Tibial nerve (tissue), 4 donors: ENCODE measurements around the gene SLF2. TPM values are rescaled to one million over a fixed set of nuclear protein-coding genes. Genes with fewer than 3 reads are reported as not detected.

Experiments used
- DNase-seq, 2 donors: peaks; one replicate each; pipeline ENCODE4 v3.0.0-alpha.2; 2019; ENCODE audit warnings: low spot score in 2 of 2
- H3K27ac ChIP-seq, 4 donors: fragments of 200-600 bp; sonication (generic) in 3 of 4; one replicate each; pipeline ENCODE4 v1.5.1; 2017 to 2019; ENCODE audit warnings: mild to moderate bottlenecking in 1 of 4
- H3K27me3 ChIP-seq, 2 donors: fragments of 200-600 bp; sonication (generic) in 1 of 2; one replicate each; pipeline versions ENCODE4 v1.5.1 to v1.6.0; 2017 to 2019
- H3K36me3 ChIP-seq, 3 donors: fragments of 200-600 bp; sonication (generic); one replicate each; pipeline ENCODE4 v1.5.1; 2018 to 2019
- H3K4me1 ChIP-seq, 4 donors: fragments of 200-600 bp; sonication (generic) in 3 of 4; one replicate each; pipeline ENCODE4 v1.5.1; 2017 to 2019
- H3K4me3 ChIP-seq, 4 donors: fragments of 200-600 bp; sonication (generic) in 3 of 4; one replicate each; pipeline ENCODE4 v1.5.1; 2017 to 2019; ENCODE audit warnings: mild to moderate bottlenecking in 1 of 4, moderate library complexity in 1 of 4
- H3K9me3 ChIP-seq, 4 donors: fragments of 200-600 bp; sonication (generic) in 3 of 4; one replicate each; pipeline ENCODE4 v1.5.1; 2017 to 2019
- CTCF ChIP-seq, 5 experiments: fragments of 200-600 bp in 3 of 5; fragments of 450-650 bp in 2 of 5; sonication (generic) in 3 of 5; IDR thresholded peaks; one replicate each; pipeline ENCODE4 v1.5.1; 2016 to 2019; ENCODE audit warnings: antibody characterized with exemption in 5 of 5, mild to moderate bottlenecking in 3 of 5, moderate library complexity in 2 of 5
- EP300 ChIP-seq, 2 donors: sonication (generic); formaldehyde crosslinking; IDR thresholded peaks; one replicate each; pipeline ENCODE4 v1.6.1; 2017; ENCODE audit warnings: antibody characterized with exemption in 2 of 2, mild to moderate bottlenecking in 1 of 2
- POLR2A ChIP-seq, 2 donors: fragments of 450-650 bp; IDR thresholded peaks; one replicate each; pipeline ENCODE4 v1.6.1; 2017; ENCODE audit warnings: antibody characterized with exemption in 2 of 2, mild to moderate bottlenecking in 2 of 2, moderate library complexity in 2 of 2
- WGBS, 2 donors: methylation state at CpG; one replicate each; pipeline ENCODE4 v1.1.5; 2018; 5-methylcytosine and 5-hydroxymethylcytosine counted together
- total RNA-seq, 4 donors: library from RNA; depleted of rRNA; stranded (reverse); fragments of >200 nt; gene quantifications; one replicate each; pipeline ENCODE4 v1.1.0, GENCODE V29; 2016

Gene SLF2
- total RNA-seq, 4 donors from 2014 or later, result 25.7 to 37.7 (median 29.7) TPM

GRCh38 chr10:100866010-100866409 lies 46.8 kb upstream of the SLF2 start:
- no peak for TF ChIP-seq POLR2A (IDR thresholded peaks at IDR 0.05)
- no peak for TF ChIP-seq CTCF (IDR thresholded peaks at IDR 0.05)
- TF ChIP-seq EP300 (IDR thresholded peaks at IDR 0.05), result no peak
- 60 to 68% methylated on average over 7 of the region's 7 CpGs for WGBS, 2 donors
- Histone ChIP-seq H3K36me3 (no peaks in the 10 kb centered on the region), H3K4me3 (no peak overlapping the region), H3K4me1 (peaks cover 0 to 7% (median 0%) of the 10 kb centered on the region in 4 donors), H3K27ac (no peak overlapping the region), H3K27me3 (peaks cover 0 to 67% of the 10 kb centered on the region in 2 donors), H3K9me3 (no peaks in the 10 kb centered on the region)
- no peak for DNase-seq

GRCh38 chr10:100866575-100867098 lies 46.1 kb upstream of the SLF2 start:
- no peak for DNase-seq
- H3K27me3 ChIP-seq, result peaks cover 0 to 67% of the 10 kb centered on the region in 2 donors
- no peak overlapping the region for H3K27ac ChIP-seq
- no peaks in the 10 kb centered on the region for H3K9me3 ChIP-seq
- no peak overlapping the region for H3K4me3 ChIP-seq
- peaks cover 0 to 7% (median 0%) of the 10 kb centered on the region in 4 donors for H3K4me1 ChIP-seq
- H3K36me3 ChIP-seq, result no peaks in the 10 kb centered on the region
- TF ChIP-seq EP300 (IDR thresholded peaks at IDR 0.05) (no peak), POLR2A (IDR thresholded peaks at IDR 0.05) (no peak), CTCF (IDR thresholded peaks at IDR 0.05) (no peak)
- WGBS, 2 donors, result 18 to 21% methylated on average over 21 of the region's 21 CpGs

GRCh38 chr10:100867261-100867963 lies 45.4 kb upstream of the SLF2 start:
- Histone ChIP-seq H3K4me3 (no peak overlapping the region), H3K27ac (no peak overlapping the region), H3K27me3 (peaks cover 0 to 66% of the 10 kb centered on the region in 2 donors), H3K9me3 (no peaks in the 10 kb centered on the region), H3K4me1 (peaks cover 0 to 7% (median 0%) of the 10 kb centered on the region in 4 donors), H3K36me3 (no peaks in the 10 kb centered on the region)
- no peak for DNase-seq
- TF ChIP-seq CTCF (IDR thresholded peaks at IDR 0.05) (no peak), POLR2A (IDR thresholded peaks at IDR 0.05) (no peak), EP300 (IDR thresholded peaks at IDR 0.05) (no peak)
- 75 to 84% methylated on average over 8 of the region's 8 CpGs for WGBS, 2 donors

GRCh38 chr10:100868382-100868781 lies 44.4 kb upstream of the SLF2 start:
- no peak overlapping the region for H3K27ac ChIP-seq
- no peak for DNase-seq
- H3K9me3 ChIP-seq, result no peaks in the 10 kb centered on the region
- TF ChIP-seq POLR2A (IDR thresholded peaks at IDR 0.05), result no peak
- no peak for TF ChIP-seq EP300 (IDR thresholded peaks at IDR 0.05)
- no peak for TF ChIP-seq CTCF (IDR thresholded peaks at IDR 0.05)
- H3K36me3 ChIP-seq, result no peaks in the 10 kb centered on the region
- WGBS, 2 donors, result 56 to 83% methylated on average over 3 of the region's 3 CpGs
- peaks cover 0 to 63% of the 10 kb centered on the region in 2 donors for H3K27me3 ChIP-seq
- no peak overlapping the region for H3K4me3 ChIP-seq
- peaks cover 0 to 7% (median 0%) of the 10 kb centered on the region in 4 donors for H3K4me1 ChIP-seq

- TF ChIP-seq EP300 (IDR thresholded peaks at IDR 0.05), result no peak
- no peak for TF ChIP-seq CTCF (IDR thresholded peaks at IDR 0.05)
- no peak for TF ChIP-seq POLR2A (IDR thresholded peaks at IDR 0.05)
- WGBS, 2 donors, result 85 to 89% methylated on average over 4 of the region's 4 CpGs
- no peaks in the 10 kb centered on the region for H3K9me3 ChIP-seq
- DNase-seq, result no peak
- no peak overlapping the region for H3K4me3 ChIP-seq
- H3K36me3 ChIP-seq, result no peaks in the 10 kb centered on the region
- peaks cover 0 to 63% of the 10 kb centered on the region in 2 donors for H3K27me3 ChIP-seq
- no peak overlapping the region for H3K27ac ChIP-seq
- peaks cover 0 to 7% (median 0%) of the 10 kb centered on the region in 4 donors for H3K4me1 ChIP-seq
These were observed 43.4 kb upstream of the SLF2 start for GRCh38 chr10:100869399-100869798.
